HK-2 (cell line): ENCODE results near the gene VTI1B.
"Not testable (repeated sequence)": the region's sequence is repeated elsewhere in the genome, so short reads cannot be mapped to it uniquely, and the experiment has no call there.

ENCODE experiments used
- DNase-seq: peaks from one replicate; pipeline ENCODE4 v3.0.0-alpha.2; 2018; ENCODE audit not compliant: unreplicated experiment

The VTI1B gene

GRCh38 chr14:67630186-67630585 lies 44.2 kb downstream of the VTI1B start:
- no peak for DNase-seq

DNA sequence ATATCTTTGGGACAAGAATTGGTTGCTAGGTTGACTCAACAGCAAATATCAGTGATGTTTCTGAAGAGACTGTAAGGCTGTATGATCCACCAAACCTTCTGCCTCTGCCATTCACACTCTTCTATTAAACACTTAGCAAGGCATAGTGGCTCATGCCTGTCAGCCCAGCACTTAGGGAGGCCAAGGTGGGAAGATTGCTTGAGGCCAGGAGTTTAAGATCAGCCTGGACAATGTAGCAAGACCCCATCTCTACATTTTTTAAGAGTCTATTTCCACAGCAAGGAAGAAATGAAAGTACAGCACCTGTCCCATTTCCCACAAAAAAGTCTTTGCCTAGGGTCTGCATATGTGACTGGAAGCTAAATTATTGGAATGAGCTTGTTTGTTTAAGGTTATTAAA lies 46.9 kb downstream of the VTI1B start:
- no peak for DNase-seq

GRCh38 chr14:67626131-67626530 lies 48.3 kb downstream of the VTI1B start:
- DNase-seq: not testable (repeated sequence)

GRCh38 chr14:67623114-67623513 lies 51.3 kb downstream of the VTI1B start:
- no peak for DNase-seq

- peak; percentile 35 for DNase-seq
Measured at GRCh38 chr14:67622675-67623074, 51.8 kb downstream of the VTI1B start.

GRCh38 chr14:67620217-67620785 lies 54.1 kb downstream of the VTI1B start:
- no peak for DNase-seq

- DNase-seq: peak; percentile 98
Measured at GRCh38 chr14:67619446-67620216, 54.8 kb downstream of the VTI1B start, which contains the start of gene ARG2. TSS of gene ARG2 (plus strand) at chr14:67619920. CDS start at chr14:67619978, 58 bp downstream.

- DNase-seq: no peak
Measured at GRCh38 chr14:67618617-67619063, 55.8 kb downstream of the VTI1B start.

DNA sequence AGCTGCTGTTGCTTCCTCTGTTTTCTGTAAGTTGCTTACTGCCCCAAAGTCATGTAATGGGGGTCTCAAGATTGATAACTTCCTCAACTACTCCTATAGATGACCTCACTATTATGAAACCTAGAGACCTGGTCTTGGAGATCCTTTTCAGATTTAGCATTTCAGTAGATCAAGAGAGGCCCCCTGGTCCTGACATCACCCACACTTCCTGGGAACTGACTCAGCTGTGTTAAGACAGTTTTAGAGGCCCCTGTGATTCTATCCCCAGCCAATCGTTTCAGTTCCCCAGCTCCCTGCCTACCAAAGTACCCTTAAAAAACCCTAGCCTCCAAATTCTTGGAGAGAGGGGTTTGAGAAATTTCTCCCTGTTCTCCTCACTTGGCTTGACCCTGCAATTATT lies 63.9 kb downstream of the VTI1B start:
- no peak for DNase-seq

DNA sequence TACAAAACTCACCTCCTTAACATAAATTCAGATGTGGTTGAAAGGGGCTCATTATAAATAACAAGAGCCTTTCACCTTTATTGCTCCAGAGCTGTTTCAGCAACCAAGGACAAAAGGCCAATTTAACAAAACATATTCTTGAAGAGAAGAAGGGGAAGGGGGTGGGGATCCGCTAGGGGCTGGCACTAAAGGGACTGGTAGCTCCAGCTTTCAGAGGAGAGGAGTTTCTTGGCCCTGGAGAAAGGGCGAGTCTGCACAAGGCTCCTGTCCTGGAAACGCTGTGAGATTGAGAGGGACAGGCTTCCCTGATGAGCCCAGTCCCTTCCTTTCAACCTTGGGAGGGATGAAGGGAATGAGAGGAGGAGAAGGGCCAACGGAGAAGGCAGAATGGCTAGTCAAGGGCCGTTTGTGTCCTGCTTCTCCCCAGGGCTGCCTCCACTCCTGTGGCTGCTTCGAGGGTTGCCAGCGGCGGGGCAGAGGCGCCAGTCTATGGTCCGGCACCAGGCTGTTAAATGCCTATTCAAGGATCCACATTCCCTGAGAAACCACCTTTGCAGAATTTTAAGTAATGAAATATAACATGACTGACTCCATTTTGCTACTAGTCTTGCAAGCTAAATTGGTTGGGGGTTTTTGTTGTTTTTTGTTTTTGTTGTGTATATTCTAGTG lies 64.7 kb downstream of the VTI1B start:
- no peak for DNase-seq

- DNase-seq: no peak
Measured at GRCh38 chr14:67607646-67608045, 66.8 kb downstream of the VTI1B start.

DNA sequence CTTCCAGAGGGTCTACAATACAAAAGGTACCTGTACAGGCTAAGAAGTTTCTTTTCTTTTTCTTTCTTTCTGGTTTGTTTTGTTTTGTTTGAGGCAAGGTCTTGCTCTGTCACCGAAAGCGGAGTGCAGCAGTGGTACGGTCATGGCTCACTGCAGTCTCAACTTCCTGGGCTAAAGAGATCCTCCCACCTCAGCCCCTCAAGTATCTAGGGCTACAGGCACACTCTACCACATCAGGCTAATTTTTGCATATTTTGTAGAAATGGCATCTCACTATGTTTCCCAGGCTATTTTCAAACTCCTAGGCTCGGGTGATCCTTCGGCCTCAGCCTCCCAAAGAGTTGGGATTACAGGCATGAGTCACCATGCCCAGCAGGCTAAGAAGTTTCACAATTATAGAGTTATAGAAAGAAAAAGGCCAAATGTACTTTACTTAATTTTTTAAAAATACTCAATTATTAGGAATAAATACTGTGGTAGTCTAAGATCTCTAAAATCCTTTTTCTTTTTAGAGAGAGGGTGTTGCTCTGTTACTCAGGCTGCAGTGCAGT lies 71.4 kb downstream of the VTI1B start:
- no peak for DNase-seq

- no peak for DNase-seq
Measured at GRCh38 chr14:67602076-67602475, 72.4 kb downstream of the VTI1B start.

GRCh38 chr14:67600562-67600974 lies 73.9 kb downstream of the VTI1B start:
- not testable (repeated sequence) for DNase-seq

- DNase-seq: peak; percentile 91
Measured at GRCh38 chr14:67599698-67600561, 74.5 kb downstream of the VTI1B start, which contains the start of gene PIGH. TSS of gene PIGH (minus strand) at chr14:67600268. CDS start at chr14:67600203, 65 bp downstream.
